HG03196 (cell line): ENCODE results near the gene SCN9A.
A peak's percentile ranks its signal among the peaks of the same experiment; 100 is the strongest.
"Not testable (repeated sequence)": the region's sequence is repeated elsewhere in the genome, so short reads cannot be mapped to it uniquely, and the experiment has no call there.

Experiments
- ATAC-seq: cut with Tn5 transposase; IDR thresholded peaks from one replicate; pipeline ENCODE4 v1.9.1; 2021; ENCODE audit not compliant: unreplicated experiment

Gene SCN9A

GRCh38 chr2:166375736-166376487 lies at the start of gene SCN9A:
Gene SCN9A, minus strand, starts transcription at chr2:166375944. Its CDS starts 64,188 bp downstream, at chr2:166311756.
- peak; percentile 63 for ATAC-seq

GRCh38 chr2:166424841-166425240 lies 49.1 kb upstream of the SCN9A start:
- no peak for ATAC-seq

DNA sequence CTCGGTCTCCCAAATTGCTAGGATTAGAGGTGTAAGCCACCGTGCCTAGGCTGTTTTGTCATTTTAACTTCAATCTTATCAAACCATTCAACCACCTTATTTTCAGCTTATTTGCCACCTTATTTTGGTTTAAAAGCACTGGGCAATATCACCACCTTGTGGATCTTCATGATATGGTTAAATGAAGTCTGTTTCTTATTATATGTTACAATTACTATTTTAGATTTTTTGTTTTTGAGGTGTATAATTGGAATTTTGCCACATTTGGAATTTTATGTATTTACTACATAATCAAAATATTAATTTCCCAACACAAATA lies 43.8 kb upstream of the SCN9A start:
- no peak for ATAC-seq

GRCh38 chr2:166418853-166419615 lies 43.3 kb upstream of the SCN9A start:
- no peak for ATAC-seq

GRCh38 chr2:166417669-166418068 lies 41.9 kb upstream of the SCN9A start:
- ATAC-seq: no peak

GRCh38 chr2:166413255-166413654 lies 37.5 kb upstream of the SCN9A start:
- ATAC-seq: no peak

DNA sequence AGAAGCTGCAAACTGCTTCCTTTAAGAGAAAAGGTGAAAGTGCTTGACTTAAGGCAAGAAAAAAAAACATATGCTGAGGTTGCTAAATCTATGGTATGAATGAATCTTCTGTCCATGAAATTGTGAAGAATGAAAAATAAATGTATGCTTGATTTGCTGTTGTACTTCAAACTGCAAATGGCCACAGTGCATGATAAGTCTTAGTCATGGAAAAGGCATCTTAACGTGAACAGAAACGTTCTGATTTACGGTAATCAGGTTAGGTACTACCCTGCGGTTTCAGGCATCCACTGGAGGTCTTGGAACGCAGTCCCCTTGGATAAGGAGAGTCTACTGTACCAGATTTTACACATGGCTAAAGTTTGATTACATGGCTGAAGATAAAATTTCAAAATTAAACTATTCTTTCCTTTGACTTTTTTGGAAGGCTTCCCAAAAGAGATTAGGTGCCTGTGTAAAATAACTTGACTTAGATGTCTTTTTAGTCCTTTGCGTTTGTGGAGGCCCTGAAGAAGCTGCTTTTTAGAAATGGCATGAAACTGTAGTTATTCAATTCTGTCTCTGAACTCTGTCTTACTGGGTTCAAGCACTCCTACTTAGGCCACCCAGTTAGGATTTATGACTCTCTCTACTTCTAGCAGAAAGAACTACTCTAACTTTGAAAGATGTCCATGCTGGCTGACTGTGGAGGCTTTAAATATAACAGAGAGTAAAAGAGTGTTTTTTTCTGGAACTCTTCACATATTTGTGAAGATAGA lies 35.9 kb upstream of the SCN9A start:
- ATAC-seq: no peak

DNA sequence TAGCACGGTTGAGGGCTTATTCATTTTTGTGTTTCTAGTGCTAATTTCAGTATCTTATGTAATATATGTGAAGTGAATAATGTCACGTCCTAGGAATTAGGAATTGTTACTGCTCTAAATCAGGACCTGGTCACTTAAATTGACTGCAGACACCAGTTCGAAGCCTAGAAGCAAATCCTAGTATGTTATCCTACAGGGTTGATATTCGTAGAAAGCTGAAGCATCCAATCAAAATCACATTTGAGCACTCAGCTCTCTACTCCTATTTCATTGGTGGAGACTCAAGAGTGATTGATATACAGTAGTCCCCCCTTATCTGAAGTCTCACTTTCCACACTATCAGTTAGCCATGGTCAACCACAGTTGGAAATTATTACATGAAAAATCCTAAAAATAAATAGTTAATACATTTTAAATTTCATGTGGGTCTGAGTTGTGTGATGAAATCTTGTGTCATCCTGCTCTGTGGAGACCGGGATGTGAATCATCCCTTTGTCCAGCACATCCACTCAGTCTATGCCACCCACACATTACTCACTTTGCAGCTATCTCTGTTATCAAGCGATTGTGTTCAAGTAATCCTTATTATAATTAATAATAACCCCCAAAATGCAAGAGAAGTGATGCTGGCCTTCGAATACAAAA lies 35.2 kb upstream of the SCN9A start:
- ATAC-seq: no peak

GRCh38 chr2:166407746-166408145 lies 32.0 kb upstream of the SCN9A start:
- not testable (repeated sequence) for ATAC-seq

DNA sequence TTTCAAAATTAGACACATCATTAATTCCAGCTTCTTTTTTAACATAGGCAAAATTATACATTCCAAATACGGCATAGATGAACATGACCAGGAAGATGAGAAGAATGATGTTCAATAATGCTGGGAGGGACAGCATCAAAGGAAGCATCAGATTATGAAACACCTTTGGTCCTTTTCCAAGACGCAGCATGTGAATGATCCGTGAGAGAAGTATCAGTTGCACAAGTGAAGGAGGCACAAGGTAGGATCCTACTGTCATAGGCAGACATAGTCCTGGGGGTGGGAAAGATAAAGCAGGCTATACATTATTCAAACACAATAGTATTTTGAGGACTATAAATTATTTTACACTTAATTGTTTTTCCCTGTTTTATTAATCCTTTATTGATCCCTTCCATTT lies 30.6 kb upstream of the SCN9A start:
- ATAC-seq: no peak

- ATAC-seq: no peak
Observed at GRCh38 chr2:166405569-166405926, 29.8 kb upstream of the SCN9A start.

GRCh38 chr2:166404831-166405568 lies 29.3 kb upstream of the SCN9A start:
- no peak for ATAC-seq

DNA sequence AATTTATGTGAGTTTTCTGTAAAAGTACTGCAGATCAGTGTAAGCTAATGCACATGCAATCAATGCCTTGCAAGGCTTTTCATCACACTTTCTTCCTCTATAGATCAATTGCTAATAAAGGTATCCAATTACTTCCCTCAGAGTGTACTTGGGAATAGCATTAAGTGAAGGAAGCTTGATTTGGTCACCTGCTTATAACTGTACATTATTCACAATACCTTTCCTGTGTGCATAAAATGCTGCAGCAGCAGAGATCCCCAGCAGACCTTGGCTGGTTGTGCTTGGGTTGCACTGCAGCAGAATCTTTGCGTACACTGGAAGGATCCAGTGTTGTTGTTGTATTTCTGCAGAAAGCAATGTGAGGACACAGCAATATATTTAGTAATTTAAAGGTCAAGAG lies 18.5 kb upstream of the SCN9A start:
- no peak for ATAC-seq

DNA sequence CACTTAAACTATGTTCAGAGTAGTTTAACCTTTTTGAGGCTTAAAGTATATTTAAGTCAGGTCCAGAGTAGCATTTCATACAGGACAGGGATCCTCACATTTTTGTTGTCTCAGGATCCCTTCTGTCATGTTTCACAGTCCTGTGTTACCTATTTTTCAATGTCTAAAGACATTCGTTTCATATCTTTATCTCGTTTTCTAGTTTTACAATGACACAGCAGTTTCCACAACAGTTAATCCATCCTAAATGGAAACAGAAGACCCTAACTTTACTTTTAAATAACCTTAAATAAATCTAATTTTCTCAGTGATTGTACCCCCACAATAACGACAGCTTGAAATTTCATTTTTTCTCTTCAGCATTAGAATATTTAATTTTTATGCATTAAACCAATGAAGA lies 17.3 kb upstream of the SCN9A start:
- ATAC-seq: no peak

GRCh38 chr2:166388481-166389070 lies 12.8 kb upstream of the SCN9A start:
- ATAC-seq: no peak

DNA sequence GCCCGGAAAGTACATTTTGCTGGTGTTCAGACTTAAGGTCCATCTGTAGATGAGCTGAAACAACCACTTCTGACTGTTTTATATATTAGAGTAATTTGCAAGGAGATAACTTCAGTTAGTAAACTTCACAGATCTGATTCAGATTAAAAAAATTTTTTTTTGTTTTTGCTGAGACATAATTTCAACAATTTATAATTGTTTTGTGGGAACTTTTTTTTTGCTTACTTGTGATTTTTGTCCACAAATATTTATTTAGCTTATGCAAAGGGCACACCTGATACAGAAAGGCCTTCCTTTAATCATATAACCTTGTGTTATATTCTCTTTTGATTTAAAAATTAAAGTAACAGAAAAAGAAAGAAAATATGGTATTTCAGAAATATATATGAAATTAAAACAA lies 9.6 kb upstream of the SCN9A start:
- ATAC-seq: no peak

- no peak for ATAC-seq
Observed at GRCh38 chr2:166384774-166385173, 9.0 kb upstream of the SCN9A start.

GRCh38 chr2:166382448-166382847 lies 6.7 kb upstream of the SCN9A start:
- no peak for ATAC-seq

DNA sequence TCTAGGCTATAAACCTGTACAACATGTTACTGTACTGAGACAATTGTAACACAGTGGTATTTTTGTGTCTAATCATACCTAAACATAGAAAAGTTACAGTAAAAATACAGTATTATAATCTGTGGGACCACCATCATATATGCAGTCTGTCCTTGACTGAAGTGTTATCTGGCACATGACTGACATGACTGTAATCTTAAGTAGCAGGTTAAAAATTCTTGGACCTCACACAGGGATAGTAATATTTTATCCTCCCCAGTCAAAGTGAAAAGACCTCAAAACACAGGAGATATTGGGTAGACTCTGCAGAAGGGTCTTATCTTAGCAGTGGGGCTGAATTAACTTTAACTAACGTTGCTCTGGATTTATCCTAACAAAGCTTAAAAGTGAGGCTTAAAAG lies 4.9 kb upstream of the SCN9A start:
- no peak for ATAC-seq

GRCh38 chr2:166376873-166377272 lies 1.1 kb upstream of the SCN9A start:
- no peak for ATAC-seq

DNA sequence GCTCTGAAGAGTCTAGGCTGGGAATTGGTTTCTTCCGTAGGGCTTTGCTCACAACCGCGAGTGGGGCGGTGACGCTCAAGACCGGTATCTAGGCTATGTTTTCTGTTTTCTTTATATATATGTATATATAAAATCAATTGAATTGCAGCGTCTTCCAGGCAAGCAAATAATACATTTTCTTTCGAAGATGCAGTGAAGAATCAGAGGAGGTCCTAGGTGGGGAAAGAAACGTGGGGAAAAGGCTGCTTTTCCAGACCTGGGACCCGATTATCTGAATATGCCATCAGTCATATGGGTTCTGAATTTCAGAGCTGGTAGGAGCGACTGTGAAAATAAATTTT lies 714 bp upstream of the SCN9A start:
- ATAC-seq: no peak
